ENCODE measurements around the gene TP53I11. TPM values are rescaled to one million over a fixed set of nuclear protein-coding genes. Genes with fewer than 3 reads are reported as not detected.

TP53I11 gene
- total and polyA plus RNA-seq, 2 donors (not counting 1 experiment from before 2014, with no cell fraction given), result 25.0 to 229 TPM

DNA sequence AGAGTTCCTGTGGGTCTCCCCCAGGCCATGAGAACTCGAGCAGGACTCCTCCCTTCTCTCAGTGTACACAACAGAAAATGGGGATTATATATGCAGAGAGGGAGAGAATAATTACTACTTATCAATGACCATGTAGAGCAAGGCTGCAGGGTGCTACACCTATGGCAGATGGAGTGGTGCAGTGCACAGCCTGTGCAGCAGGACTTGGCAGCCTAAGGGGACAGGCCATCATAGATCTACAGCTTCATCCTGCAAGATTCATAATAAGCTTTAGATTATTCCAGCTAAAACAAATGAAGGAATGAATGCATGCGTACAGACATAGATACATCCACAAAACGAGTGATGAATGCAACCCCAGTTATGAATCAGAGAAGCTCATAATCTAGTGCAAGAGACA is 8.4 kb upstream of the TP53I11 start:
- POLR2A ChIA-PET, result no interaction called here
- H3K4me1 ChIP-seq (ENCODE audit: control insufficient read depth in 2 of 2, insufficient read depth in 2 of 2, low read length in 2 of 2), result peaks cover 0 to 4% of the 10 kb centered on the region in 2 donors
- CTCF ChIA-PET, result interaction anchor here (1.0 to 2.4 kb wide), 7 partner anchors 9 to 146 kb away, joined by 3 to 8 read pairs (median 3); no protein-coding TSS in a partner anchor
- no peaks in the 10 kb centered on the region for H4K20me1 ChIP-seq (ENCODE audit: control insufficient read depth, insufficient read depth, low read length, poor library complexity, severe bottlenecking)
- no peak overlapping the region for H3K4me3 Mint-ChIP-seq
- no peaks in the 10 kb centered on the region for H3K36me3 ChIP-seq (replicated peaks in 1 of 2; ENCODE audit: control extremely low read depth in 1 of 2, control insufficient read depth in 1 of 2, extremely low read depth in 1 of 2, insufficient read depth in 2 of 2, low read length in 1 of 2)
- DNase-seq (no peak), ATAC-seq (ENCODE audit: low read depth) (no peak)
- 94% methylated on average over 2 of the region's 3 CpGs for WGBS (ENCODE audit: insufficient coverage)
- H2AFZ ChIP-seq (ENCODE audit: insufficient read depth, low read depth, low read length, poor library complexity, severe bottlenecking), result no peak overlapping the region
- peaks cover 8% of the 10 kb centered on the region for H3K4me1 Mint-ChIP-seq
- H3K27ac Mint-ChIP-seq, result no peak overlapping the region
- H3K27ac ChIP-seq (ENCODE audit: low read length in 2 of 2), result no peak overlapping the region
- TF ChIP-seq CTCF (IDR thresholded peaks at IDR 0.05) (no peak), EZH2 (IDR thresholded peaks at IDR 0.05; ENCODE audit: borderline replicate concordance, insufficient read depth, low read depth, low read length, poor library complexity, severe bottlenecking) (no peak)
- no peaks in the 10 kb centered on the region for H3K79me2 ChIP-seq (ENCODE audit: control insufficient read depth, insufficient read depth, low read length)
- no peaks in the 10 kb centered on the region for H3K9me3 Mint-ChIP-seq (ENCODE audit: insufficient read depth)
- no peak overlapping the region for H3K9ac ChIP-seq (ENCODE audit: low read length)
- no peaks in the 10 kb centered on the region for H3K9me3 ChIP-seq (ENCODE audit: control extremely low read depth in 1 of 3, control insufficient read depth in 2 of 3, insufficient read depth in 1 of 3, low read length in 2 of 3)
- no peak overlapping the region for H3K4me2 ChIP-seq (replicated peaks; ENCODE audit: low read depth, low read length, poor library complexity, severe bottlenecking)
- no peak overlapping the region for H3K4me3 ChIP-seq (ENCODE audit: control extremely low read depth in 1 of 5, extremely low read depth in 1 of 5, insufficient read depth in 1 of 5, low read depth in 2 of 5, low read length in 4 of 5)
- H3K27me3 ChIP-seq (replicated peaks in 1 of 4; ENCODE audit: control extremely low read depth in 1 of 4, control insufficient read depth in 3 of 4, insufficient read depth in 4 of 4, low read length in 3 of 4), result no peaks in the 10 kb centered on the region
- intact Hi-C loops (cut with micrococcal nuclease), result no loop called here
- peaks cover 3% of the 10 kb centered on the region for H3K27me3 Mint-ChIP-seq

DNA sequence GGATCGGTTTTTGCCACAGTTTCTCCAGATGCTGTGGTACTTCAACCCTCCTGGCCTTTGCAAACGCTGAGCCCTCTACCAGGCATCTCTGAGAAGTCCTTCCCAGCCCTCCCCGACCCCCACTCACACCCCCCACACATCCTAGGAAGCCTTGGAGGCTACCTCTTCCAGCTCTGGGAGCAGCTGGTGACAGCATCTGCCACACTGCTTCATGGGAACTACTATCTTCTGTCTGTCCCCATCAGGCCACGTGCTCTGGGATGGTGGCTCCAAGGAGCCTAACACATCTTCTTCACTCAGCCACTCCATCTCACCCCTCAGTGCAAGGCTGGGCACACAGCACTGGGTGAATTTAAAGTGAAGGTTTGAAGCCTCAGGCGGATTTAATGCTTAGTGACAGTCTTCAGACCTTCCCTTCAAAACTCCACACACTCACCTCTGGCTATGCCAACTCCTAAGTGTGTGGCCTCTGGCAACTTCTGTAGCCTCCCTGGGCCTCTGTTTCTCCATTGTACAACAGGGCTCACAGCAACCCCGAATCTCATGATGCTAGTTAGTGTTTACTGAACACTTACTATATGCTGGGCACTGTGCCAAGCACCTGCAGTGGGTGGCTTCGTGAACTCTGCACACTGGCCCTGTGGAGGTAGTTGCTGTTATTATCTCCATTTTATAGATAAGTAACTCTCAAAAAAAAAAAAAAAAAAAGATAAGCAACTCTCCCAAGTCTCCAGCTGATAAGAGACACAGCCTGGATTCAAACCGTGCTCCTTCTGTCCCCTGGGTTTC is 7.3 kb upstream of the TP53I11 start:
- H3K4me2 ChIP-seq (replicated peaks; ENCODE audit: low read depth, low read length, poor library complexity, severe bottlenecking), result no peak overlapping the region
- no peak overlapping the region for H3K27ac ChIP-seq (ENCODE audit: low read length in 2 of 2)
- peaks cover 3% of the 10 kb centered on the region for H3K27me3 Mint-ChIP-seq
- H3K9ac ChIP-seq (ENCODE audit: low read length), result no peak overlapping the region
- ATAC-seq (ENCODE audit: low read depth), result no peak
- ChIA-PET CTCF (interaction anchor here (1.0 to 2.4 kb wide), 6 partner anchors 10 to 145 kb away, joined by 3 to 8 read pairs (median 4); no protein-coding TSS in a partner anchor), POLR2A (no interaction called here)
- H3K36me3 ChIP-seq (replicated peaks in 1 of 2; ENCODE audit: control extremely low read depth in 1 of 2, control insufficient read depth in 1 of 2, extremely low read depth in 1 of 2, insufficient read depth in 2 of 2, low read length in 1 of 2), result no peaks in the 10 kb centered on the region
- no peaks in the 10 kb centered on the region for H4K20me1 ChIP-seq (ENCODE audit: control insufficient read depth, insufficient read depth, low read length, poor library complexity, severe bottlenecking)
- peaks cover 9% of the 10 kb centered on the region for H3K4me1 Mint-ChIP-seq
- no peak overlapping the region for H3K4me3 ChIP-seq (ENCODE audit: control extremely low read depth in 1 of 5, extremely low read depth in 1 of 5, insufficient read depth in 1 of 5, low read depth in 2 of 5, low read length in 4 of 5)
- peaks cover 0 to 4% of the 10 kb centered on the region in 2 donors for H3K4me1 ChIP-seq (ENCODE audit: control insufficient read depth in 2 of 2, insufficient read depth in 2 of 2, low read length in 2 of 2)
- no peak for TF ChIP-seq CTCF (IDR thresholded peaks at IDR 0.05)
- TF ChIP-seq EZH2 (IDR thresholded peaks at IDR 0.05; ENCODE audit: borderline replicate concordance, insufficient read depth, low read depth, low read length, poor library complexity, severe bottlenecking), result no peak
- H3K9me3 Mint-ChIP-seq (ENCODE audit: insufficient read depth), result no peaks in the 10 kb centered on the region
- no peak overlapping the region for H2AFZ ChIP-seq (ENCODE audit: insufficient read depth, low read depth, low read length, poor library complexity, severe bottlenecking)
- no peaks in the 10 kb centered on the region for H3K79me2 ChIP-seq (ENCODE audit: control insufficient read depth, insufficient read depth, low read length)
- no peaks in the 10 kb centered on the region for H3K27me3 ChIP-seq (replicated peaks in 1 of 4; ENCODE audit: control extremely low read depth in 1 of 4, control insufficient read depth in 3 of 4, insufficient read depth in 4 of 4, low read length in 3 of 4)
- WGBS (ENCODE audit: insufficient coverage), result 91% methylated on average over 3 of the region's 8 CpGs
- H3K27ac Mint-ChIP-seq, result no peak overlapping the region
- no peak overlapping the region for H3K4me3 Mint-ChIP-seq
- DNase-seq, result no peak
- H3K9me3 ChIP-seq (ENCODE audit: control extremely low read depth in 1 of 3, control insufficient read depth in 2 of 3, insufficient read depth in 1 of 3, low read length in 2 of 3), result no peaks in the 10 kb centered on the region
- intact Hi-C loops (cut with micrococcal nuclease), result no loop called here

All from B cell (primary cell).